HEK293 (cell line): ENCODE data around the gene ZMPSTE24.

ENCODE experiments used
- HOXC10 ChIP-seq: sonication (generic); formaldehyde crosslinking; IDR thresholded peaks from 2 replicates; pipeline ENCODE4 v1.8.1; 2023; ENCODE audit warnings: mild to moderate bottlenecking, missing genetic modification reagents
- SP3 ChIP-seq: fragments of 450-650 bp; formaldehyde crosslinking; IDR thresholded peaks from 2 replicates; pipeline ENCODE4 v1.5.1; 2016; ENCODE audit warnings: missing biosample characterization, missing genetic modification characterization
- SP7 ChIP-seq: fragments of 450-650 bp; formaldehyde crosslinking; IDR thresholded peaks from 2 replicates; pipeline ENCODE4 v1.5.1; 2016; ENCODE audit warnings: missing biosample characterization, missing genetic modification characterization
- WT1 ChIP-seq: fragments of 450-650 bp; formaldehyde crosslinking; IDR thresholded peaks from 2 replicates; pipeline ENCODE4 v1.5.1; 2016; ENCODE audit warnings: missing biosample characterization, missing genetic modification characterization
- ZBTB21 ChIP-seq: fragments of 450-650 bp; formaldehyde crosslinking; IDR thresholded peaks from 2 replicates; pipeline ENCODE4 v1.5.1; 2017; ENCODE audit warnings: missing biosample characterization, missing genetic modification characterization
- ZEB2 ChIP-seq: fragments of 450-650 bp; formaldehyde crosslinking; IDR thresholded peaks from 2 replicates; pipeline ENCODE4 v1.5.1; 2016; ENCODE audit warnings: missing biosample characterization, missing genetic modification characterization
- ZNF112 ChIP-seq: fragments of 450-650 bp; formaldehyde crosslinking; IDR thresholded peaks from 2 replicates; pipeline ENCODE4 v1.5.0; 2017; ENCODE audit warnings: missing biosample characterization, missing genetic modification characterization
- ZNF16 ChIP-seq: fragments of 450-650 bp; formaldehyde crosslinking; IDR thresholded peaks from 2 replicates; pipeline ENCODE4 v1.5.1; 2016; ENCODE audit warnings: low read depth, missing biosample characterization, missing genetic modification characterization
- ZNF274 ChIP-seq, 2 experiments: fragments of 200-500 bp in 1 of 2; fragments of 450-650 bp in 1 of 2; sonication (Bioruptor generic) in 1 of 2; formaldehyde crosslinking in 1 of 2; IDR thresholded peaks; 2 replicates each; pipeline versions ENCODE4 v1.5.1 to v1.6.1; 2014 to 2016; ENCODE audit warnings: borderline replicate concordance in 1 of 2, inconsistent platforms in 1 of 2, low read length in 1 of 2, missing biosample characterization in 1 of 2, missing genetic modification characterization in 1 of 2
- ZNF341 ChIP-seq: fragments of 450-650 bp; formaldehyde crosslinking; IDR thresholded peaks from 2 replicates; pipeline ENCODE4; 2016; ENCODE audit warnings: low read depth, missing biosample characterization, missing genetic modification characterization
- ZNF558 ChIP-seq: fragments of 450-650 bp; formaldehyde crosslinking; IDR thresholded peaks from 2 replicates; pipeline ENCODE4 v1.5.1; 2016; ENCODE audit warnings: missing biosample characterization, missing genetic modification characterization
- ZNF623 ChIP-seq: fragments of 450-650 bp; formaldehyde crosslinking; IDR thresholded peaks from 2 replicates; pipeline ENCODE4 v1.5.1; 2016; ENCODE audit warnings: missing biosample characterization, missing genetic modification characterization
- ZNF629 ChIP-seq: fragments of 450-650 bp; formaldehyde crosslinking; IDR thresholded peaks from 2 replicates; pipeline ENCODE4 v1.5.1; 2017; ENCODE audit warnings: missing biosample characterization, missing genetic modification characterization
- ZNF777 ChIP-seq: fragments of 450-650 bp; formaldehyde crosslinking; IDR thresholded peaks from 2 replicates; pipeline ENCODE4 v1.5.1; 2017; ENCODE audit warnings: missing biosample characterization, missing genetic modification characterization, borderline replicate concordance
- TF ChIP-seq, protein P1 (sequence below): fragments of 450-650 bp; formaldehyde crosslinking; conservative IDR thresholded peaks from 2 replicates; pipeline ENCODE4 v1.5.1; 2016; ENCODE audit warnings: low read depth, missing biosample characterization, missing genetic modification characterization
- TF ChIP-seq, protein P2 (sequence below): fragments of 450-650 bp; formaldehyde crosslinking; IDR thresholded peaks from 2 replicates; pipeline ENCODE4 v1.5.1; 2016; ENCODE audit warnings: missing biosample characterization, missing genetic modification characterization
- TF ChIP-seq, protein P3 (sequence below): fragments of 450-650 bp; formaldehyde crosslinking; IDR thresholded peaks from 2 replicates; pipeline ENCODE4 v1.5.1; 2016; ENCODE audit warnings: missing biosample characterization, missing genetic modification characterization
- TF ChIP-seq, protein P4 (sequence below): fragments of 450-650 bp; formaldehyde crosslinking; conservative IDR thresholded peaks from 2 replicates; pipeline ENCODE4 v1.5.1; 2016; ENCODE audit warnings: low read depth, missing biosample characterization, missing genetic modification characterization
- TF ChIP-seq, protein P5 (sequence below): fragments of 450-650 bp; formaldehyde crosslinking; IDR thresholded peaks from 2 replicates; pipeline ENCODE4 v1.5.1; 2016; ENCODE audit warnings: missing biosample characterization, missing genetic modification characterization

Gene ZMPSTE24

DNA sequence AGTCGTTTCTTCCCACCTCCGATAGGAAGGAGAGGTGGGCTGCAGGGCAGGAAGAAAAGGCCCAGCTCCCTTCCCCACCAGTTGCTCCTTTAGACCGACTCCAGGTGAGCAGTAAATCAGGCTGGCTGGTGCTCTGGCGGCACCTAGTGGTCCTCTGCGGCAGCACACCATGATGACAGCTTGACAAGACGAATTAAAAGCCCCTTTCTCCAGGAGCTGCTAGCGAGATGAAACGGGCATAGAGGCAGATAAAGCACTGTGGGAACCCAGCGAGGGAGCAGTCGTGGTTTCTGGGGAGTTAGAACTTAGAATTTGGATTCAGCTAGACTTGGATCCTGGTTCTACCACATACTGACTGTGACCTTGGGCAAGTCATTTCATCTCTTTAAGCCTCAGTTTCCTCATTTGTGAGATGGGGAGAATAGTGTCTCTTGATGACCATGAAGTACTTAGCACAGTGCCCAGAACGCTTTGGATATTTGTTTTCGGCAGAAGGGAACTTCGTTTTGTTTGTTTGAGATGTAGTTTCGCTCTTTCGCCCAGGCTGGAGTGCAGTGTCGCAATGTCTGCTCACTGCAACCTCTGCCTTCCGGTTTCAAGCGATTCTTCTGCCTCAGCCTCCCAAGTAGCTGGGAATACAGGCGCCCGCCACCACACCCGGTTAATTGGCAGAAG, 80.8 kb downstream of the ZMPSTE24 start (continued):
- no peak for TF ChIP-seq ZNF341
- TF ChIP-seq ZBTB21 (tag by site-specific recombination) = no peak
- no peak for TF ChIP-seq ZNF623 (tag by site-specific recombination)
- TF ChIP-seq, protein P1, sequence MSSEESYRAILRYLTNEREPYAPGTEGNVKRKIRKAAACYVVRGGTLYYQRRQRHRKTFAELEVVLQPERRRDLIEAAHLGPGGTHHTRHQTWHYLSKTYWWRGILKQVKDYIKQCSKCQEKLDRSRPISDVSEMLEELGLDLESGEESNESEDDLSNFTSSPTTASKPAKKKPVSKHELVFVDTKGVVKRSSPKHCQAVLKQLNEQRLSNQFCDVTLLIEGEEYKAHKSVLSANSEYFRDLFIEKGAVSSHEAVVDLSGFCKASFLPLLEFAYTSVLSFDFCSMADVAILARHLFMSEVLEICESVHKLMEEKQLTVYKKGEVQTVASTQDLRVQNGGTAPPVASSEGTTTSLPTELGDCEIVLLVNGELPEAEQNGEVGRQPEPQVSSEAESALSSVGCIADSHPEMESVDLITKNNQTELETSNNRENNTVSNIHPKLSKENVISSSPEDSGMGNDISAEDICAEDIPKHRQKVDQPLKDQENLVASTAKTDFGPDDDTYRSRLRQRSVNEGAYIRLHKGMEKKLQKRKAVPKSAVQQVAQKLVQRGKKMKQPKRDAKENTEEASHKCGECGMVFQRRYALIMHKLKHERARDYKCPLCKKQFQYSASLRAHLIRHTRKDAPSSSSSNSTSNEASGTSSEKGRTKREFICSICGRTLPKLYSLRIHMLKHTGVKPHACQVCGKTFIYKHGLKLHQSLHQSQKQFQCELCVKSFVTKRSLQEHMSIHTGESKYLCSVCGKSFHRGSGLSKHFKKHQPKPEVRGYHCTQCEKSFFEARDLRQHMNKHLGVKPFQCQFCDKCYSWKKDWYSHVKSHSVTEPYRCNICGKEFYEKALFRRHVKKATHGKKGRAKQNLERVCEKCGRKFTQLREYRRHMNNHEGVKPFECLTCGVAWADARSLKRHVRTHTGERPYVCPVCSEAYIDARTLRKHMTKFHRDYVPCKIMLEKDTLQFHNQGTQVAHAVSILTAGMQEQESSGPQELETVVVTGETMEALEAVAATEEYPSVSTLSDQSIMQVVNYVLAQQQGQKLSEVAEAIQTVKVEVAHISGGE (tag by site-specific recombination) = no peak
- TF ChIP-seq ZNF16 (tag by site-specific recombination) = no peak
- TF ChIP-seq ZNF274 (IDR thresholded peaks at IDR 0.05; ENCODE audit: low read length) = no peak
- TF ChIP-seq ZNF274 (tag by site-specific recombination; IDR thresholded peaks at IDR 0.05; ENCODE audit: borderline replicate concordance) = no peak
- TF ChIP-seq ZNF558 (tag by site-specific recombination) = no peak
- TF ChIP-seq, protein P2, sequence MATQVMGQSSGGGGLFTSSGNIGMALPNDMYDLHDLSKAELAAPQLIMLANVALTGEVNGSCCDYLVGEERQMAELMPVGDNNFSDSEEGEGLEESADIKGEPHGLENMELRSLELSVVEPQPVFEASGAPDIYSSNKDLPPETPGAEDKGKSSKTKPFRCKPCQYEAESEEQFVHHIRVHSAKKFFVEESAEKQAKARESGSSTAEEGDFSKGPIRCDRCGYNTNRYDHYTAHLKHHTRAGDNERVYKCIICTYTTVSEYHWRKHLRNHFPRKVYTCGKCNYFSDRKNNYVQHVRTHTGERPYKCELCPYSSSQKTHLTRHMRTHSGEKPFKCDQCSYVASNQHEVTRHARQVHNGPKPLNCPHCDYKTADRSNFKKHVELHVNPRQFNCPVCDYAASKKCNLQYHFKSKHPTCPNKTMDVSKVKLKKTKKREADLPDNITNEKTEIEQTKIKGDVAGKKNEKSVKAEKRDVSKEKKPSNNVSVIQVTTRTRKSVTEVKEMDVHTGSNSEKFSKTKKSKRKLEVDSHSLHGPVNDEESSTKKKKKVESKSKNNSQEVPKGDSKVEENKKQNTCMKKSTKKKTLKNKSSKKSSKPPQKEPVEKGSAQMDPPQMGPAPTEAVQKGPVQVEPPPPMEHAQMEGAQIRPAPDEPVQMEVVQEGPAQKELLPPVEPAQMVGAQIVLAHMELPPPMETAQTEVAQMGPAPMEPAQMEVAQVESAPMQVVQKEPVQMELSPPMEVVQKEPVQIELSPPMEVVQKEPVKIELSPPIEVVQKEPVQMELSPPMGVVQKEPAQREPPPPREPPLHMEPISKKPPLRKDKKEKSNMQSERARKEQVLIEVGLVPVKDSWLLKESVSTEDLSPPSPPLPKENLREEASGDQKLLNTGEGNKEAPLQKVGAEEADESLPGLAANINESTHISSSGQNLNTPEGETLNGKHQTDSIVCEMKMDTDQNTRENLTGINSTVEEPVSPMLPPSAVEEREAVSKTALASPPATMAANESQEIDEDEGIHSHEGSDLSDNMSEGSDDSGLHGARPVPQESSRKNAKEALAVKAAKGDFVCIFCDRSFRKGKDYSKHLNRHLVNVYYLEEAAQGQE (tag by site-specific recombination) = no peak
- TF ChIP-seq WT1 (tag by site-specific recombination) = no peak
- TF ChIP-seq HOXC10 = no peak
- no peak for TF ChIP-seq ZNF112 (tag by site-specific recombination)
- peak; percentile 18; the same call in 1 of the 2 replicates for TF ChIP-seq SP7 (tag by site-specific recombination)
- TF ChIP-seq, protein P3, sequence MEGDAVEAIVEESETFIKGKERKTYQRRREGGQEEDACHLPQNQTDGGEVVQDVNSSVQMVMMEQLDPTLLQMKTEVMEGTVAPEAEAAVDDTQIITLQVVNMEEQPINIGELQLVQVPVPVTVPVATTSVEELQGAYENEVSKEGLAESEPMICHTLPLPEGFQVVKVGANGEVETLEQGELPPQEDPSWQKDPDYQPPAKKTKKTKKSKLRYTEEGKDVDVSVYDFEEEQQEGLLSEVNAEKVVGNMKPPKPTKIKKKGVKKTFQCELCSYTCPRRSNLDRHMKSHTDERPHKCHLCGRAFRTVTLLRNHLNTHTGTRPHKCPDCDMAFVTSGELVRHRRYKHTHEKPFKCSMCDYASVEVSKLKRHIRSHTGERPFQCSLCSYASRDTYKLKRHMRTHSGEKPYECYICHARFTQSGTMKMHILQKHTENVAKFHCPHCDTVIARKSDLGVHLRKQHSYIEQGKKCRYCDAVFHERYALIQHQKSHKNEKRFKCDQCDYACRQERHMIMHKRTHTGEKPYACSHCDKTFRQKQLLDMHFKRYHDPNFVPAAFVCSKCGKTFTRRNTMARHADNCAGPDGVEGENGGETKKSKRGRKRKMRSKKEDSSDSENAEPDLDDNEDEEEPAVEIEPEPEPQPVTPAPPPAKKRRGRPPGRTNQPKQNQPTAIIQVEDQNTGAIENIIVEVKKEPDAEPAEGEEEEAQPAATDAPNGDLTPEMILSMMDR = peak; percentile 91
- no peak for TF ChIP-seq ZNF777 (tag by site-specific recombination)
- no peak for TF ChIP-seq SP3 (tag by site-specific recombination)
- TF ChIP-seq, protein P4, sequence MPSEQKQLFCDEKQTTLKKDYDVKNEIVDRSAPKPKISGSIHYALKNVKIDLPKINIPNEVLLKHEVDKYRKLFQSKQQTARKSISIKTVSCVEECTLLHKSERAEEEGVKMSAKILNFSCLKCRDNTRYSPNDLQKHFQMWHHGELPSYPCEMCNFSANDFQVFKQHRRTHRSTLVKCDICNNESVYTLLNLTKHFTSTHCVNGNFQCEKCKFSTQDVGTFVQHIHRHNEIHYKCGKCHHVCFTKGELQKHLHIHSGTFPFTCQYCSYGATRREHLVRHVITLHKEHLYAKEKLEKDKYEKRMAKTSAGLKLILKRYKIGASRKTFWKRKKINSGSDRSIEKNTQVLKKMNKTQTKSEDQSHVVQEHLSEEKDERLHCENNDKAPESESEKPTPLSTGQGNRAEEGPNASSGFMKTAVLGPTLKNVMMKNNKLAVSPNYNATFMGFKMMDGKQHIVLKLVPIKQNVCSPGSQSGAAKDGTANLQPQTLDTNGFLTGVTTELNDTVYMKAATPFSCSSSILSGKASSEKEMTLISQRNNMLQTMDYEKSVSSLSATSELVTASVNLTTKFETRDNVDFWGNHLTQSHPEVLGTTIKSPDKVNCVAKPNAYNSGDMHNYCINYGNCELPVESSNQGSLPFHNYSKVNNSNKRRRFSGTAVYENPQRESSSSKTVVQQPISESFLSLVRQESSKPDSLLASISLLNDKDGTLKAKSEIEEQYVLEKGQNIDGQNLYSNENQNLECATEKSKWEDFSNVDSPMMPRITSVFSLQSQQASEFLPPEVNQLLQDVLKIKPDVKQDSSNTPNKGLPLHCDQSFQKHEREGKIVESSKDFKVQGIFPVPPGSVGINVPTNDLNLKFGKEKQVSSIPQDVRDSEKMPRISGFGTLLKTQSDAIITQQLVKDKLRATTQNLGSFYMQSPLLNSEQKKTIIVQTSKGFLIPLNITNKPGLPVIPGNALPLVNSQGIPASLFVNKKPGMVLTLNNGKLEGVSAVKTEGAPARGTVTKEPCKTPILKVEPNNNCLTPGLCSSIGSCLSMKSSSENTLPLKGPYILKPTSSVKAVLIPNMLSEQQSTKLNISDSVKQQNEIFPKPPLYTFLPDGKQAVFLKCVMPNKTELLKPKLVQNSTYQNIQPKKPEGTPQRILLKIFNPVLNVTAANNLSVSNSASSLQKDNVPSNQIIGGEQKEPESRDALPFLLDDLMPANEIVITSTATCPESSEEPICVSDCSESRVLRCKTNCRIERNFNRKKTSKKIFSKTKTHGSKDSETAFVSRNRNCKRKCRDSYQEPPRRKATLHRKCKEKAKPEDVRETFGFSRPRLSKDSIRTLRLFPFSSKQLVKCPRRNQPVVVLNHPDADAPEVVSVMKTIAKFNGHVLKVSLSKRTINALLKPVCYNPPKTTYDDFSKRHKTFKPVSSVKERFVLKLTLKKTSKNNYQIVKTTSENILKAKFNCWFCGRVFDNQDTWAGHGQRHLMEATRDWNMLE (tag by site-specific recombination) = no peak
- 0 out of 2 replicates have a peak, but pooled peaks have one; percentile 23 for TF ChIP-seq ZEB2 (tag by site-specific recombination)
- TF ChIP-seq ZNF629 (tag by site-specific recombination) = no peak
- TF ChIP-seq, protein P5, sequence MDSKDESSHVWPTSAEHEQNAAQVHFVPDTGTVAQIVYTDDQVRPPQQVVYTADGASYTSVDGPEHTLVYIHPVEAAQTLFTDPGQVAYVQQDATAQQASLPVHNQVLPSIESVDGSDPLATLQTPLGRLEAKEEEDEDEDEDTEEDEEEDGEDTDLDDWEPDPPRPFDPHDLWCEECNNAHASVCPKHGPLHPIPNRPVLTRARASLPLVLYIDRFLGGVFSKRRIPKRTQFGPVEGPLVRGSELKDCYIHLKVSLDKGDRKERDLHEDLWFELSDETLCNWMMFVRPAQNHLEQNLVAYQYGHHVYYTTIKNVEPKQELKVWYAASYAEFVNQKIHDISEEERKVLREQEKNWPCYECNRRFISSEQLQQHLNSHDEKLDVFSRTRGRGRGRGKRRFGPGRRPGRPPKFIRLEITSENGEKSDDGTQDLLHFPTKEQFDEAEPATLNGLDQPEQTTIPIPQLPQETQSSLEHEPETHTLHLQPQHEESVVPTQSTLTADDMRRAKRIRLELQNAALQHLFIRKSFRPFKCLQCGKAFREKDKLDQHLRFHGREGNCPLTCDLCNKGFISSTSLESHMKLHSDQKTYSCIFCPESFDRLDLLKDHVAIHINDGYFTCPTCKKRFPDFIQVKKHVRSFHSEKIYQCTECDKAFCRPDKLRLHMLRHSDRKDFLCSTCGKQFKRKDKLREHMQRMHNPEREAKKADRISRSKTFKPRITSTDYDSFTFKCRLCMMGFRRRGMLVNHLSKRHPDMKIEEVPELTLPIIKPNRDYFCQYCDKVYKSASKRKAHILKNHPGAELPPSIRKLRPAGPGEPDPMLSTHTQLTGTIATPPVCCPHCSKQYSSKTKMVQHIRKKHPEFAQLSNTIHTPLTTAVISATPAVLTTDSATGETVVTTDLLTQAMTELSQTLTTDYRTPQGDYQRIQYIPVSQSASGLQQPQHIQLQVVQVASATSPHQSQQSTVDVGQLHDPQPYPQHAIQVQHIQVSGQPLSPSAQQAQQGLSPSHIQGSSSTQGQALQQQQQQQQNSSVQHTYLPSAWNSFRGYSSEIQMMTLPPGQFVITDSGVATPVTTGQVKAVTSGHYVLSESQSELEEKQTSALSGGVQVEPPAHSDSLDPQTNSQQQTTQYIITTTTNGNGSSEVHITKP (tag by site-specific recombination) = no peak
